Measurements from ENCODE around the gene CST11.
"Not testable (repeated sequence)": the region's sequence is repeated elsewhere in the genome, so short reads cannot be mapped to it uniquely, and the experiment has no call there.

Gene CST11

DNA sequence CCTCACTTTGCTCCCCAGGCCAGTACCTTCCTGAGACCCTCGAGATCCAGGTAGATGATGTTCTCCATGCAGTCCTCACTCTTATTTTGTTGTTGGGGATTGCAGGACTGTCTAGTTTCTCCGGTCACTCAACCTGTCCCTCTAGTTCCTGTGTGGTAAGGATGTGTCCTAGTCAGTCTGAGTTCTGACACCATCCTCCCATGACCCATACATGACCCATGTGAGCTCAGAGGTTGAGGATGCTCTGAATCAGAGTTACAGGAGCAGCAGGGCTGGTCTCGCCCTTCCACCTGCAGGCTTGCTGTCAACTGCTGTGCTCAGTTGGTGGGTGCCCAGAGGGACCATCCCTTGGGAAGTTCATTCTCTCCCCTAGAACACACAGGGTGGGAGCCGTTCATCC is 26.4 kb upstream of the CST11 start:
- Histone ChIP-seq H3K9ac (no peak overlapping the region), H3K4me2 (ENCODE audit: low read length) (no peak overlapping the region), H3K27ac (no peak overlapping the region), H3K36me3 (ENCODE audit: control insufficient read depth, insufficient read depth, low read length) (no peaks in the 10 kb centered on the region), H3K79me2 (no peaks in the 10 kb centered on the region), H3K27me3 (ENCODE audit: control insufficient read depth, insufficient read depth, low read length) (no peaks in the 10 kb centered on the region), H3K4me1 (no peaks in the 10 kb centered on the region), H2AFZ (no peak overlapping the region), H3K4me3 (ENCODE audit: low read depth, low read length) (no peak overlapping the region), H3K9me3 (ENCODE audit: control insufficient read depth, low read length) (no peaks in the 10 kb centered on the region)
- TF ChIP-seq, protein P1, sequence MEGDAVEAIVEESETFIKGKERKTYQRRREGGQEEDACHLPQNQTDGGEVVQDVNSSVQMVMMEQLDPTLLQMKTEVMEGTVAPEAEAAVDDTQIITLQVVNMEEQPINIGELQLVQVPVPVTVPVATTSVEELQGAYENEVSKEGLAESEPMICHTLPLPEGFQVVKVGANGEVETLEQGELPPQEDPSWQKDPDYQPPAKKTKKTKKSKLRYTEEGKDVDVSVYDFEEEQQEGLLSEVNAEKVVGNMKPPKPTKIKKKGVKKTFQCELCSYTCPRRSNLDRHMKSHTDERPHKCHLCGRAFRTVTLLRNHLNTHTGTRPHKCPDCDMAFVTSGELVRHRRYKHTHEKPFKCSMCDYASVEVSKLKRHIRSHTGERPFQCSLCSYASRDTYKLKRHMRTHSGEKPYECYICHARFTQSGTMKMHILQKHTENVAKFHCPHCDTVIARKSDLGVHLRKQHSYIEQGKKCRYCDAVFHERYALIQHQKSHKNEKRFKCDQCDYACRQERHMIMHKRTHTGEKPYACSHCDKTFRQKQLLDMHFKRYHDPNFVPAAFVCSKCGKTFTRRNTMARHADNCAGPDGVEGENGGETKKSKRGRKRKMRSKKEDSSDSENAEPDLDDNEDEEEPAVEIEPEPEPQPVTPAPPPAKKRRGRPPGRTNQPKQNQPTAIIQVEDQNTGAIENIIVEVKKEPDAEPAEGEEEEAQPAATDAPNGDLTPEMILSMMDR (IDR thresholded peaks at IDR 0.05), result no peak

DNA sequence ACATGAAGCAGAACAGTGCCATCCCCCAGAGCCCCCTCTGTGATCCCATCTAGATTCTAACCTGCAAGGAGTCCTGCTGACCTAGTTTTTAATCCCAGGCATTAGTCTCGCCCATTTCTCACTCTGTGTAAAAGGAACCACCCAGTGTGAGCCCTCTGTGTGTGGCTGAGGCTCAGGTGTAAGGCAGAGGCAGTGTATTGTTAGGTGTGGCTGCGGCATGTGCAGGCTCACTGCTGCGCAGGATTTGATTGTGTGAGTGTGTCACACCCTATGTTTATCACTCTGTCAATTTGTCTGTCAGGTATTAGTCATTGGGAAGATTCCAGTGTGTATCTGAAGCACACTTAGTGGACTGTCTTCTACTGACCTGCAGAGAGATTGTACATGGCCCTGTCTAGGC is 24.5 kb upstream of the CST11 start:
- H3K9ac ChIP-seq, result no peak overlapping the region
- no peaks in the 10 kb centered on the region for H3K9me3 ChIP-seq (ENCODE audit: control insufficient read depth, low read length)
- no peaks in the 10 kb centered on the region for H3K36me3 ChIP-seq (ENCODE audit: control insufficient read depth, insufficient read depth, low read length)
- no peaks in the 10 kb centered on the region for H3K27me3 ChIP-seq (ENCODE audit: control insufficient read depth, insufficient read depth, low read length)
- H3K4me3 ChIP-seq (ENCODE audit: low read depth, low read length), result no peak overlapping the region
- H3K4me1 ChIP-seq, result no peaks in the 10 kb centered on the region
- H3K4me2 ChIP-seq (ENCODE audit: low read length), result no peak overlapping the region
- TF ChIP-seq, protein P1 (IDR thresholded peaks at IDR 0.05), result no peak
- no peaks in the 10 kb centered on the region for H3K79me2 ChIP-seq
- no peak overlapping the region for H2AFZ ChIP-seq
- H3K27ac ChIP-seq, result no peak overlapping the region

DNA sequence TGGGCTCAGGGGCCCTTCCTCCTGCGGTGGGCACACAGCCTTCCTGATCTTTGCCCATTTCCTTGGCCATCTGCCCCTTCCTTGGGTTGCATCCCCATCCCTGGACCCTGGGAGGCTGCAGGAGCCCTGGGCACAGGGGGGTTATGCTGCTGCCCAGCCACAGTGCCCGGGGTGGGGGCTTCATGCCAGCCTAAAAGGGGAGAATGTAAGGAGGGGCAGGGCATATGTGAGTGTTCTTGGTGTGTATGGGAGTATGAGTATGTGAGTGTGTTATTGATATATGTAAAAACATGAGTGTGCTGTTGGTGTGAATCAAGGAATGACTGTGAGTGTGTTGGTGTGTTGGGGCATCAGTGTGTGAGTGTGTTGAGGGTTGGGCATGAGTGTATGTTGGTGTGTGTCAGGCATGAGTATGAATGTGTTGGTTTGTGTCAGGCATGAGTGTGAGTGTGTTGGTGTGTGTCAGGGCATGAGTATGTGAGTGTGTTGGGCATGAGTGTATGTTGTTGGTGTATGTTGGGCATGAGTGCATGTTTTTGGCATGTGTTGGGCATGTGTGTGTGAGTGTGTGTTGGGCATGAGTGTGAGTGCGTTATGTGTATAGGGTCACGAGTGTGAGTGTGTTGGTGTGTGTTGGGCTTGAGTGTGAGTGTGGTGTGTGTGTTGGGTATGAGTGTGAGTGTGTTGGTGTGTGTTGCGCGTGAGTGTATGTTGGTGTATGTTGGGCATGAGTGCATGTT is 23.5 kb upstream of the CST11 start:
- no peak overlapping the region for H2AFZ ChIP-seq
- H3K9me3 ChIP-seq (ENCODE audit: control insufficient read depth, low read length), result no peaks in the 10 kb centered on the region
- no peaks in the 10 kb centered on the region for H3K79me2 ChIP-seq
- TF ChIP-seq, protein P1 (IDR thresholded peaks at IDR 0.05), result no peak
- H3K27ac ChIP-seq, result no peak overlapping the region
- no peak overlapping the region for H3K4me3 ChIP-seq (ENCODE audit: low read depth, low read length)
- no peaks in the 10 kb centered on the region for H3K27me3 ChIP-seq (ENCODE audit: control insufficient read depth, insufficient read depth, low read length)
- no peaks in the 10 kb centered on the region for H3K36me3 ChIP-seq (ENCODE audit: control insufficient read depth, insufficient read depth, low read length)
- H3K9ac ChIP-seq, result no peak overlapping the region
- H3K4me2 ChIP-seq (ENCODE audit: low read length), result no peak overlapping the region
- H3K4me1 ChIP-seq, result no peaks in the 10 kb centered on the region

DNA sequence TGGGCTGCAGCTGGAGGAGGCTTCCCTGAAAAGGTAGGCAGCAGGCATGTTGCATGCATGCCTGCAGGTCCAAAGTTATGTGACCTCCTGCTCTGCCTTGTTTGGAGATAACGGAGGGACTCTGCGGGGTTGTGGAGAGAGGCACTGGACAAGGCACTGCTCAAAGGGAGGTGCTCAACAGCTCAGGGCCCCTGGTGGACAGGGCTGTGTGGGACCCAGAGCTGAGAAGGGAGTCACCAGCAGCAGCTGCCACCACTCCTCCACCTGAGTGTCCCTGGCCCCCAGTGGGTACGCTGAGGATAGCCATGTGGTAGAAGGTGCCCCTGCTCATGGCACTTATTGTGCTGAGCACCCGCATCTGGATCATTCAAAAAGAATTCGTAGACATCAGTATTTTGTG is 22.7 kb upstream of the CST11 start:
- no peaks in the 10 kb centered on the region for H3K27me3 ChIP-seq (ENCODE audit: control insufficient read depth, insufficient read depth, low read length)
- no peaks in the 10 kb centered on the region for H3K9me3 ChIP-seq (ENCODE audit: control insufficient read depth, low read length)
- H3K4me3 ChIP-seq (ENCODE audit: low read depth, low read length), result no peak overlapping the region
- no peak overlapping the region for H3K4me2 ChIP-seq (ENCODE audit: low read length)
- H2AFZ ChIP-seq, result no peak overlapping the region
- H3K4me1 ChIP-seq, result no peaks in the 10 kb centered on the region
- H3K79me2 ChIP-seq, result no peaks in the 10 kb centered on the region
- TF ChIP-seq, protein P1 (IDR thresholded peaks at IDR 0.05), result no peak
- H3K36me3 ChIP-seq (ENCODE audit: control insufficient read depth, insufficient read depth, low read length), result no peaks in the 10 kb centered on the region
- no peak overlapping the region for H3K27ac ChIP-seq
- H3K9ac ChIP-seq, result no peak overlapping the region

DNA sequence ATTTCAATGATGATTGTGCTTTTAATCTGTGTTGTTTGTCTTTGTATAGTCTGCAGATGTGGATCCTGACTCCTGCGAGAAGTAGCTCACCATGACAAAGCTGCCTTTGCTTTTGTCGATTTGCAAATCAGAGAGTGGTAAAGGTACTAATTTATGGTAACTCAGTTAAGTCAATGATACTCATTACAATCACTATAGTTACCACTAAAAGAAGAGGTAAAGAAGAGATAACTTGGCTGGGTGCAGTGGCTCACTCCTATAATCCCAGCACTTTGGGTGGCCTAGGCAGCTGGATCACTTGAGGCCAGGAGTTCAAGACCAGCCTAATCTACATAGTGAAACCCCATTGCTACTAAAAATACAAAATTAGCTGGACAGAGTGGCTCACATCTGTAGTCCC is 20.6 kb upstream of the CST11 start:
- not testable (repeated sequence) for H3K27ac ChIP-seq; H3K4me3 ChIP-seq (ENCODE audit: low read depth, low read length); H3K9ac ChIP-seq; H3K4me1 ChIP-seq; H3K27me3 ChIP-seq (ENCODE audit: control insufficient read depth, insufficient read depth, low read length); H3K36me3 ChIP-seq (ENCODE audit: control insufficient read depth, insufficient read depth, low read length); H2AFZ ChIP-seq; H3K9me3 ChIP-seq (ENCODE audit: control insufficient read depth, low read length); H3K79me2 ChIP-seq; H3K4me2 ChIP-seq (ENCODE audit: low read length)

DNA sequence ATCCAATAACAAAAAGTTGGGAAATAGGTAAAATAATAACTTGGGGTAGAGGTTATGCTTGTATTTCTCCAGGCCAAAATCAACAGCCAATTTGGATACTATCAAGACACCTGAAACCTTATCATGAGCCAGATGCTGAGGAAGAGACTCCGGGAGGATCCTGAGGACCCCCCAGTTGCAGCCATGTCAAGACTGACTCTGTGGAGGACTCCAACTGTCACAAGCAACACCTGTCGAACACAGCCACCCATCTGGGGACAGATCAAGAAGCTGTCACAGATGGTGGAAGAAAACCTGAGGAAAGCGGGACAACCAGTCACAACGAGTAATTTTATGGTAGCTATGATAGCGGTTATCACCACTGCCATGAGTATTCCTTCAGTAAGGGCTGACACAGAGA is 19.6 kb upstream of the CST11 start:
- H3K36me3 ChIP-seq (ENCODE audit: control insufficient read depth, insufficient read depth, low read length); H3K4me3 ChIP-seq (ENCODE audit: low read depth, low read length); H3K9me3 ChIP-seq (ENCODE audit: control insufficient read depth, low read length); H3K4me2 ChIP-seq (ENCODE audit: low read length); H3K79me2 ChIP-seq; H3K27me3 ChIP-seq (ENCODE audit: control insufficient read depth, insufficient read depth, low read length); H3K9ac ChIP-seq; H3K4me1 ChIP-seq; H3K27ac ChIP-seq; H2AFZ ChIP-seq: not testable (repeated sequence)

DNA sequence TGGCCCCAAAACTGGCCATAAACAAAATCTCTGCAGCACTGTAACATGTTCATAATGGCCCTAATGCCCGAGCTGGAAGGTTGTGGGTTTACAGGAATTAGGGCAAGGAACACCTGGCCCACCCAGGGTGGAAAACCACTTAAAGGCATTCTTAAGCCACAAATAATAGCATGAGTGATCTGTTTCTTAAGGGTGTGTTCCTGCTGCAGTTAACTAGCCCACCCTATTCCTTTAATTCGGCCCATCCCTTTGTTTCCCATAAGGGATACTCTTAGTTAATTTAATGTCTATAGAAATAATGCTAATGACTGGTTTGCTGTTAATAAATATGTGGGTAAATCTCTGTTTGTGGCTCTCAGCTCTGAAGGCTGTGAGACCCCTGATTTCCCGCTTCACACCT is 14.3 kb upstream of the CST11 start:
- not testable (repeated sequence) for H3K4me1 ChIP-seq; H3K4me2 ChIP-seq (ENCODE audit: low read length); H3K9ac ChIP-seq; H3K27me3 ChIP-seq (ENCODE audit: control insufficient read depth, insufficient read depth, low read length); H2AFZ ChIP-seq; H3K79me2 ChIP-seq; H3K4me3 ChIP-seq (ENCODE audit: low read depth, low read length); H3K9me3 ChIP-seq (ENCODE audit: control insufficient read depth, low read length); H3K27ac ChIP-seq; H3K36me3 ChIP-seq (ENCODE audit: control insufficient read depth, insufficient read depth, low read length)
